ENCODE data around the gene CYYR1.

CYYR1 gene

DNA sequence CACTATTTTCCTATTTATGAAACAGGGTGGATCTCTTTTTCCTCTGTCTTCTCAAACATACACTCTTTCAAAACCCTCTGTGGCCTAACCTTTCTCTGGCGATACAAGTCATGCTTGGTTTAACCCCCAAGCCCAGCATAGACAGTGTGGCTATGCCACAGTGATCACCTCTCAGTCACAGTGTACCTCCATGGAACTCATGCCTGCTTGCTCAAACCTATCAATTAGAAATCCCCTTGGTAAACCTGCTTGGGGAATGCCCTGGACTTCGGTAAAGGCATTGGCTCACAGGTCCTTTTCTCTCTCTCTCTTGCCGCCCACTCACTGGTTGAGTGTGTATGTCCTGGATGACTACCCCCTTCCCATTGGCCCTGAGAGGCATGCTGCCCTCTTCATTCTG, 147.5 kb downstream of the CYYR1 start:
- no peak for DNase-seq

DNA sequence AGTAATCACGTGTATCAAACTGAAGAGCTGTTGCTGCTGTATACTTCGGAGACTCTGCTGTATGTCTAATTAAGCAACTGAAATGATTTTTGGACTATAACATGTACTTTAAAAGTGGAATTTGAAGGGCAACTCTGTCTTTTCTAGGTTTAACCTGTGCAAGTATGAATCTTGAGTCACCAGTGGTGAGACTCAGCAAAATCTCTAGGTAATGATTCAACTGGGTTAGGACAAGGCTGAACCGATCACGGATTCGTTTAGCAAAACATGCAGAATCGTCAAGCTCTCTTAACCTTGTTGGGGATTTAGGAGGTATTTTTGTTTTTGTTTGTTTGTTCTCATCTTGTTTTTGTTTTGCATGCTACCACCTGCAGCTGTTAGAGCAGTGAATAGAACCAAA, 149.6 kb downstream of the CYYR1 start:
- no peak for DNase-seq

DNA sequence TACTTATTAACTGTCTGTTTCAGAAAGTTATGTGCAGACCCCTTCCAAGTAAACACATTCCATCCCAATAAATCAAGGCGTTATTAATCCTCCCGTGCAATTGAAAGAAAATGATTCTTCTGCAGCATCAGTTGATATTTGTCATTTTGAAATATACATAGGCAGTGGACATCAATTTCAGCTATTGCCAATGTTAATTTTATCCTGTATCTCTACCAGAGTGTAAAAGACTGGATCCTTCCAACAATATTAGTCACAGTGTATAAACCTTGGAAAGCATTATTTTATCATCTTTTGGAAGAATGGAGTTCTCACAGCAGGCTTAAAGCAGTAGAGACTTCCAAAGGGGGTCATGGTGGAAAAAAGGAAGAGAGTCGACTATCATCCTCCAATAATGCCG, 150.4 kb downstream of the CYYR1 start:
- DNase-seq: no peak

DNA sequence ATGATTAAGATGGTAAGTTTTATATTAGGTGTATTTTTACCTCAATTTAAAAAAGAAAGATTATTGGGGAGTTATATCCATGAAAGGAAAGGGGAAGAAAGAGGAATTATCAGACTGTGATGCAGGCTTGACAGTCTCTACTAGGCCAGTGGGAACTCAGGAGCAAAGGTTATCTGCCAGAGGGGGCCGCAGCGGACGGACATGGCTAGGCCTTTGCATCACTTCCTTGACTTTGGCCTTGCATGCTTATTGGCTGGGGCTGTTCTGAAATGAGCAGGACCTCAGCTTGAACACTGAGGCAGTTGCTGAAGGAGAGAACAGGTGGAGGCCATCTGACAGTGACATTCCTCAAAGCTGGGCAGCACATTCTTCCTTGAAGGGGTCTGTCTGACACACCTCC, 150.9 kb downstream of the CYYR1 start:
- no peak for DNase-seq

DNA sequence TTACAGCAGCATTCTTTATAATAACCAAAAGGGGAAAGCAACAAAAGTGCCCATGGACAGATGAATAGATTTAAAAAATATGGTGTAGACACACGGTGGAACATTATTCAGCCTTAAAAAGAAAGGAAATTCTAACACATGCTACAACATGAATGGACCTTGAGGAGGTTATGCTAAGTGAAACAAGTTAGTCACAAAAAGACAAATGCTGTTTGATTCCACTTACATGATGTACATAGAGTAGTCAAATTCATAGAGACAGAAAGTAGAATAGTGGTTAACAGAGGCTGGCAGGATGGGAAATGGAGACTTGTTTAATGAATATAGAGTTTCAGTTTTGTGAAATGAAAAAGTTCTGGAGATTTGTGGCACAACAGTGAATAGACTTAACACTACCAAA, 151.4 kb downstream of the CYYR1 start:
- no peak for DNase-seq

Data from NCI-H1105 (cell line).